GM19463 (cell line): ENCODE measurements around the gene PTCRA.
"Not testable (repeated sequence)": the region's sequence is repeated elsewhere in the genome, so short reads cannot be mapped to it uniquely, and the experiment has no call there.

Source experiments
- ATAC-seq: cut with Tn5 transposase; IDR thresholded peaks from one replicate; pipeline ENCODE4 v1.9.1; 2021; ENCODE audit warnings: mild to moderate bottlenecking, moderate library complexity; ENCODE audit not compliant: unreplicated experiment

PTCRA gene

GRCh38 chr6:42902429-42903263, 13.2 kb upstream of the PTCRA start:
- not testable (repeated sequence) for ATAC-seq

DNA sequence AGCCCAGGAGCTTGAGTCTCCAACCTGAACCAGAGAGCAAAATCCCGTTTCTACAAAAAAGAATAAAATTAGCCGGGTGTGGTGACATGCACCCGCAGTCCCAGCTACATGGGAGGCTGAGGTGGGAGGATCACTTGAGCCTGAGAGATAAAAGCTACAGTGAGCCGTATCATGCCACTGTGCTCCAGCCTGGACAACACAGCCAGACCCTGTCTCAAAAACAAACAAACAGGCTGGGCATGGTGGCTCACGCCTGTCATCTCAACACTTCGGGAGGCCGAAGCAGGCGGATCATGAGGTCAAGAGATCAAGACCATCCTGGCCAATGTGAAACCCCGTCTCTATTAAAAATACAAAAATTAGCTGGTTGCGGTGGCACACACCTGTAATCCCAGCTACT, 11.4 kb upstream of the PTCRA start:
- no peak for ATAC-seq

DNA sequence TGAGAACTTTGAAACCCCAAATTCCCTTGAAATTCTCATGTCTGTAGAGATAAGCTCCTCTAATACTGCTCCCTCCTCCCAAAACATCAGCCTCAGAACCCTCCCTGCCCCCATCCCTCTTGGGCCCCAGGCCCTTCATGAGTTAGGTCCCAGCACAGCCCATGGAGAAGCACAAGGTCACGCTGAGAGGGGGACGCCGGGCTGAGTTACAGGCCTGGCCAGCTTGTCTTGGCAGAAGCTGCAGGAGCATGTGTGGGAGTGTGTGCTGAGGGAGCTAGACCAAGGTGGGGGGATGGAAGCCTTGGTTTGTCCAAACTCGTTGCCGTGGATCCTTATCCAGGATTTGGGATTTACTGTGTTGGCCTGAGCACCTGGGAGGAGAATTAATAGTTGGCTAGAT, 8.5 kb upstream of the PTCRA start:
- no peak for ATAC-seq

GRCh38 chr6:42909835-42910234, 6.0 kb upstream of the PTCRA start:
- no peak for ATAC-seq

GRCh38 chr6:42911171-42912021, 4.5 kb upstream of the PTCRA start:
- no peak for ATAC-seq

GRCh38 chr6:42914546-42914945, 1.3 kb upstream of the PTCRA start:
- no peak for ATAC-seq

GRCh38 chr6:42916288-42916687, 435 bp downstream of the PTCRA start:
- ATAC-seq, result no peak

DNA sequence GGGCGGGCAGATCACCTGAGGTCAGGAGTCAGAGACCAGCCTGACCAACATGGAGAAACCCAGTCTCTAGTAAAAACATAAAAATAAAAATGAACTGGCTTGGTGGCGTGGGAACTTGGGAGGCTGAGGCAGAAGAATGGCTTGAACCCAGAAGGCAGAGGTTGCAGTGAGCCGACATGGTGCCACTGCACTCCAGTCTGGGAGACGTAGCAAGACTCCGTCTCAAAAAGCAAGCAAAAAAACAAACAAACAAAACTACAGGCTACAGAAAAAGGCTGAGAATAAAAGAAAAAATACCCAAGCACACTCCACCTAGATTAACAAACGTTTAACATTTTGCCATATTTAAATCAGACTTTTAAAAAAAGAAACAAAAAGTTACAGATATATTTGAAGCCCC, 5.9 kb downstream of the PTCRA start:
- no peak for ATAC-seq

- ATAC-seq, result no peak
These were observed 7.8 kb downstream of the PTCRA start for GRCh38 chr6:42923666-42924065.

DNA sequence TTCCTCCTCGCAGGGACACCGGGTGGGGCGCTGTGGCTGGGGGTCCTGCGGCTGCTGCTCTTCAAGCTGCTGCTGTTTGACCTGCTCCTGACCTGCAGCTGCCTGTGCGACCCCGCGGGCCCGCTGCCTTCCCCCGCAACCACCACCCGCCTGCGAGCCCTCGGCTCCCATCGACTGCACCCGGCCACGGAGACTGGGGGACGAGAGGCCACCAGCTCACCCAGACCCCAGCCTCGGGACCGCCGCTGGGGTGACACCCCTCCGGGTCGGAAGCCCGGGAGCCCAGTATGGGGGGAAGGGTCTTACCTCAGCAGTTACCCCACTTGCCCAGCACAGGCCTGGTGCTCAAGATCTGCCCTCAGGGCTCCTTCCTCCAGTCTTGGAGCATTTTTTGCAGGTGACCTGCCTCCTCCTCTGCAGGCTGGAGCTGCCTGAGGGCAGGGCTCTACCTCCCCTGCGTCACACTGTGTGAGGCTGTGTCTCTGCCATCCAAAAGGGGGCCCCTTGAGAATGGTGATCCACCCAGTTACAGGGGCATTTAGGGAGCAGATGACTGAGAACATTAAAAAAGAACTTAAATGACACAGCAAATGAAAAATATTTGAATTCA, 9.5 kb downstream of the PTCRA start:
- ATAC-seq, result no peak

DNA sequence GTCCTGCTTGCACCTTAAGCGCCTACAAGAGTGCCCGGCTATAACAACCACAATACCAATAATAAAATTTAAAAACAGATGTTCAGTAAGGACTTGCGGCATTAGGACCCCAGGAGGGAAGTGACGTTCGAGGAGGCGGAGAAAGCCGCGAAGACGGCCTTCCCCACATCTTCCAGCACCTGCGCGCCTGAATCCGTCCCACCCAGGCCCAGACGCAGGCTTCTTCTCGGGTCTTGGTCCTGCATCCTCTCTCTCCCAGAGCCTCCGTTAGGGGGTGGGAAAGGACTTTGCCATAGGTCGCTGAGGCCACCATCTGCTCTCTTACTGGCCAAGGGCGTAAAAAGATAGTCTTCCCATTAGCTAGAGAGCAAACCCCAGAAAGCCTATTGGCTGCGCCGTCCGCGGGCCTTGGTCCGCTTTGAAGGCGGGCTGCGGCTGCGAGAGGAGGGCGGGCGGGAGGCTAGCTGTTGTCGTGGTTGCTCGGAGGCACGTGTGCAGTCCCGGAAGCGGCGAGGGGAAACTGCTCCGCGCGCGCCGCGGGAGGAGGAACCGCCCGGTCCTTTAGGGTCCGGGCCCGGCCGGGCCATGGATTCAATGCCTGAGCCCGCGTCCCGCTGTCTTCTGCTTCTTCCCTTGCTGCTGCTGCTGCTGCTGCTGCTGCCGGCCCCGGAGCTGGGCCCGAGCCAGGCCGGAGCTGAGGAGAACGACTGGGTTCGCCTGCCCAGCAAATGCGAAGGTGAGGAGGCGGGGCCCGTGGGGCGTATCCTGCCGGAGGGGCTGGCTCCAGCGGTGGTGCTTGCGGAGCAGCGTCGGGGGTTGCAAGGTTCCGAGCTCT, 13.3 kb downstream of the PTCRA start, which contains the start of gene CNPY3:
Gene CNPY3, plus strand, starts transcription at position 495 of the 835 bp plus-strand sequence. Its CDS starts 91 bp downstream, at position 586.
- ATAC-seq, result peak; percentile 70

DNA sequence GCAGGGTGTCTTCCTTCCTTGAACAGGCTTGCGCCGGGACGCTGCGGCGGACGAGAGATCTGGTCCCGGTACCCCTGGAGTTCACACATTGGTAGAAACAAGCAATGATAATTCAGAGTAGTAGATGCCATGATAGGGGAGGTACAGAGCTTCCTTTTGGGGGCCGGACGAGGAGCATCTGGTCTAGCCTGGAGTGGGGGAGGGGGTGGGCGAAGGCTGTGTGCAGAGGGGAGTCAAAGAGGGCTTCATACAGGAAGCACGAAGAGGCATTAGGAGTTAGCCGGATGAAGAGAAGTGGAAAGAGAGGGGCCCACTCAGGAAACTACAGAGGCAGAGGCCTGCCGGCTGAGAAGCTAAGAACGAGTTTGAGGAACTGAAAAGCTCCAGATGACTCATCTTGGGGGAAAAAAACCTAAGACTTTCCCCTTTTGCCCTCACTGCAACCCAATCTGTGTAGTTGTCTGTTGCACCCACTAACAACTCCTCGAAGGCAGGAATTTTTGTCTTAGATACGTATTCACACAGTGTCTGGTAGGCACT, 14.0 kb downstream of the PTCRA start:
- ATAC-seq, result peak; percentile 40

DNA sequence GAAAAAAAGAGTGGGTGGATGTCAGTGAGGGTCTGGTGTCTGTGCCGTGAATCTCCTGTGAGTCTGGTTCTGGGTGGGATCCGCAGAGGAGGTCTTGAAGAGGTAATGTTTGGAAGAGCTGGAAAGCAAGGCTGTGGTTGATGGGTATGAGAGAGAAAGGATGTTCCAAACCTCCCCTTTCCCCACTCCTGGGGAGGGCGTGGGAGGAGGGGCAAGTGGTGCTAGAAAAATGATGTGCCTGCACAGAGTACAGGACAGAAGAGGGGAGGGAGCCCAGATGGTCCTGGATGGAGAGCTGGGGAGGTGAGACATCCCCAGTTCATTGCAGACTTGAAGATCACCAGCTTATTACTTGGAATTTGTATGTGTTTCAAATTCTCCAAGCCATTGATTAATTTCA, 16.6 kb downstream of the PTCRA start:
- ATAC-seq, result no peak

- no peak for ATAC-seq
These were observed 17.4 kb downstream of the PTCRA start for GRCh38 chr6:42933205-42933604.

DNA sequence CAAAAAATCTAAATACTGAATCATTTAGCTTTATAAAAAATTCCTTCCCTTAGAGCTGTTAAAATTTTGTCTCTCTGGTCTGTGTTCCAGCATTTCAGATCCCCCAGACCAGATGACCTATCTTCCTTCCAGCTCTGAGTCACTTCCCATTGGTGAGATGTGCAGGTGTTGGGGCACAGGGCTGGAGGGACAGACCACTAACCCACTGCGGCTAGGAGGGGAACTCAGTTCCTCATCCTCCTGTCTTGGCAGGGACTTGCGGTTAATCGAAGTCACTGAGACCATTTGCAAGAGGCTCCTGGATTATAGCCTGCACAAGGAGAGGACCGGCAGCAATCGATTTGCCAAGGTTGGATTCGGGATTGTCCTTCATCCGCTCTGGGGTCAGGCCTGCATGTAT, 19.5 kb downstream of the PTCRA start:
- no peak for ATAC-seq

- ATAC-seq, result no peak
These were observed 20.5 kb downstream of the PTCRA start for GRCh38 chr6:42936398-42936797.

GRCh38 chr6:42937548-42938427, 21.9 kb downstream of the PTCRA start:
- no peak for ATAC-seq

- no peak for ATAC-seq
These were observed 22.6 kb downstream of the PTCRA start for GRCh38 chr6:42938428-42938796.
